ENCODE data around the gene FNIP2. TPM values are rescaled to one million over a fixed set of nuclear protein-coding genes. Genes with fewer than 3 reads are reported as not detected.
"Not testable (repeated sequence)": the region's sequence is repeated elsewhere in the genome, so short reads cannot be mapped to it uniquely, and the experiment has no call there.

Gene FNIP2
- total RNA-seq, 1 donor from 2014 or later = 56.0 TPM

GRCh38 chr4:158793021-158793420 lies 24.2 kb downstream of the FNIP2 start:
- TF ChIP-seq CTCF (IDR thresholded peaks at IDR 0.05; ENCODE audit: unreplicated experiment) = no peak
- no peaks in the 10 kb centered on the region for H3K27me3 Mint-ChIP-seq
- no peaks in the 10 kb centered on the region for H3K9me3 Mint-ChIP-seq (ENCODE audit: low read depth)
- peaks cover 26% of the 10 kb centered on the region for H3K4me1 Mint-ChIP-seq (ENCODE audit: low read depth)
- H3K4me3 Mint-ChIP-seq (ENCODE audit: low read depth) = no peak overlapping the region
- H3K36me3 Mint-ChIP-seq (ENCODE audit: insufficient read depth) = peaks cover 1% of the 10 kb centered on the region
- H3K27ac Mint-ChIP-seq = peak overlapping the region; percentile 3
- no peak for DNase-seq (ENCODE audit: low spot score, unreplicated experiment)

- H3K27ac Mint-ChIP-seq; DNase-seq (ENCODE audit: low spot score, unreplicated experiment); H3K9me3 Mint-ChIP-seq (ENCODE audit: low read depth); H3K27me3 Mint-ChIP-seq; H3K36me3 Mint-ChIP-seq (ENCODE audit: insufficient read depth); H3K4me3 Mint-ChIP-seq (ENCODE audit: low read depth): not testable (repeated sequence)
- peaks cover 25% of the 10 kb centered on the region for H3K4me1 Mint-ChIP-seq (ENCODE audit: low read depth)
Observed at GRCh38 chr4:158793430-158793829, 24.6 kb downstream of the FNIP2 start.

- no peak for DNase-seq (ENCODE audit: low spot score, unreplicated experiment)
- Mint-ChIP-seq H3K4me3 (ENCODE audit: low read depth) (no peak overlapping the region), H3K27me3 (no peaks in the 10 kb centered on the region), H3K9me3 (ENCODE audit: low read depth) (no peaks in the 10 kb centered on the region), H3K27ac (peak overlapping the region; percentile 46), H3K36me3 (ENCODE audit: insufficient read depth) (peaks cover 1% of the 10 kb centered on the region), H3K4me1 (ENCODE audit: low read depth) (peaks cover 43% of the 10 kb centered on the region)
- TF ChIP-seq CTCF (IDR thresholded peaks at IDR 0.05; ENCODE audit: unreplicated experiment) = no peak
Observed at GRCh38 chr4:158796370-158797140, 27.7 kb downstream of the FNIP2 start.

DNA sequence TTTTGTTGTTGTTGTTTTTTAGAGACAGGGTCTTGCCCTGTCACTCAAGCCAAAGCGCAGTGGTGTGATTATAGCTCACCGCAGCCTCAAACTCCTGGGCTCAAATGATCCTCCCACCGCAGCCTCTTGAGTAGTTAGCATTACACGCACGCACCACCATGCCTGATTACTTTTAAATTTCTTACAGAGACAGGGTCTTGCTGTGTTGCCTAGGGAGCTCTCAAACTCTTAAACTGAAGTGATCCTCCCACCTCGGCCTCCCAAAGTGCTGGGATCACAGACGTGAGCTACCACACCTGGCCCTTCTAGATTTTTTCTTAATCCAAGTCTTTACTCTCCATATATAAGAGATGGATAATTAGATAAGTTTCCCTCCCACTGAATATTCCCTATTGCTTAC lies 29.2 kb downstream of the FNIP2 start:
- H3K4me1 Mint-ChIP-seq (ENCODE audit: low read depth) = peaks cover 45% of the 10 kb centered on the region
- H3K27ac Mint-ChIP-seq = peak overlapping the region; percentile 50
- H3K9me3 Mint-ChIP-seq (ENCODE audit: low read depth) = no peaks in the 10 kb centered on the region
- H3K36me3 Mint-ChIP-seq (ENCODE audit: insufficient read depth) = peaks cover 1% of the 10 kb centered on the region
- H3K27me3 Mint-ChIP-seq = no peaks in the 10 kb centered on the region
- TF ChIP-seq CTCF (IDR thresholded peaks at IDR 0.05; ENCODE audit: unreplicated experiment) = no peak
- H3K4me3 Mint-ChIP-seq (ENCODE audit: low read depth) = no peak overlapping the region
- no peak for DNase-seq (ENCODE audit: low spot score, unreplicated experiment)

DNA sequence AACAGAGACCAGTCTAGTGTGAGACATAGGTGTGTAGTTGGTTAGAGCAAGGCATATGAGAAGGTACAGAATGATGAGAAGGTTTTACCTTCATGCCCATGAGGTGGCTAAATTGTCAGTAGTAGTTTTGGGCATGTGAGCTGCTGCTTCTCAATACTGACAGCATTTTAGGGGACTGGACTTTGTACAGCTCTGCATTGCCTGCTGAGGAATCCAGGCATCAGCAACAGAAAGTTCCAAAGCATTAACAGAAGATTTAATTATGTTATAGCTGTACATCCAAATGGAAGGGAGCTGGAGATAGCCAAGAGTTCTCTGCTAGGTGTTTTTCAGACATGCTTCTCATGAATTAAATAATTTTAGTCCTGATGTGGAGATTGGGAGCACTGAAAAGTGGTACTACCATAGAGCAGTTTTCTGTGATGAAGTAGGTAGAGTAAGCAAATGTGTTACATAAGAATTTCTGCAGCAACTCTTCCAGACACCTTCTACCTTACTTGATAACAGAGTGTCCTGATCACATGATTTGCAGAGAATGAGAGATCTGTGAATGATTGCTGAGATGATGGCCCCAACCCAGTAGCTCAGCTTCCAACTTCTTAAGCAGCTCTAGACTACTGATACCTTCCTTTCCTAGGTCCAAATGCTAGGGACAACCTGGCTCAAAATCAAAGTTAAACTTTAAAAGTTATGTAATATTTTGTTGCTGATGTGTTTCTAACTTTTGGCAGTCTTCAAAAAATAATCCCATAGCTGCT lies 30.4 kb downstream of the FNIP2 start:
- Mint-ChIP-seq H3K27me3 (no peaks in the 10 kb centered on the region), H3K9me3 (ENCODE audit: low read depth) (no peaks in the 10 kb centered on the region), H3K36me3 (ENCODE audit: insufficient read depth) (peaks cover 1% of the 10 kb centered on the region), H3K27ac (no peak overlapping the region), H3K4me3 (ENCODE audit: low read depth) (no peak overlapping the region), H3K4me1 (ENCODE audit: low read depth) (peaks cover 42% of the 10 kb centered on the region)
- no peak for TF ChIP-seq CTCF (IDR thresholded peaks at IDR 0.05; ENCODE audit: unreplicated experiment)
- DNase-seq (ENCODE audit: low spot score, unreplicated experiment) = no peak
